Ammon's horn (tissue), 1 donor: ENCODE data around the gene PRSS33.

Experiments
- DNase-seq: peaks from one replicate; pipeline ENCODE4 v3.0.0-alpha.2; 2016; ENCODE audit warnings: low spot score

The PRSS33 gene

DNA sequence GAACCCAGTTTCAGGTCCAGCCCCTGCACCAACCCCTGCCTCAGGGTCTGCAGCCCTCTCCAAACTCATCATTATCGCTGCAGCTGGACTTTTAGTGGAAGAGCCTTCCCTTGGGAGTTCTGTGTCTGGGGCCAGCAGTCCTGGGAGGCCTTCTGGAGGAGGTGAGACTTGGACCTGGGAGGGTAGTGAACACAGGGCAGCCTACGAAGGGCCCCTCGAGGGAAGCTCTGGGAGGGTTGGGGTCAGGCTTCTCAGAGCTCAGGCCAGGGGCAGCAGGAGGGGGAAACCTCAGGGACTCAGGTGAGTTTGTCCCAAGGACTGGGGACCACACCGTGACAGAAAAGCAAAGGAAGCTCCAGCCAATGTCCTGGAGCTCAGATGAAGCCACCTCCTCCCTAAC, 46.2 kb downstream of the PRSS33 start:
- DNase-seq = no peak

DNA sequence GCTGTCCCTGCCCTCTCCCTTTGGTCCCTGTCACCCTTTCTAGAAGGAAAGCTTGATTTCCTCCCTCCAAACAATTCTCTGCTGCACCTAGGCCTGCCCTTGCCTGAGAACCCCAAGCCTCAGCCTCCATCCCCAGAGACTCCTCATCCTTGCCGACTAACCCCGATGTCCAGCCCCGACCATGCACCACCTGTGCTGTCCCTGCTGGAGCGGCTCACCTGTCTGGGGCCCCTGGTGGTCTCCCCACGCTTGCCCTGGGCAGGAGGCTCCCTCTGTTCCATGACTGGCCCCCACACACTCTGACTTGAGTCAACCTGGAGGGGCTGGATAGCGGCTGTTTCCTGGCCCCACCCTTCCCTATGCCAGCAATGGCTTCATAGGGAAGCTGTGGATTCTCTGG, 46.9 kb downstream of the PRSS33 start:
- no peak for DNase-seq

DNA sequence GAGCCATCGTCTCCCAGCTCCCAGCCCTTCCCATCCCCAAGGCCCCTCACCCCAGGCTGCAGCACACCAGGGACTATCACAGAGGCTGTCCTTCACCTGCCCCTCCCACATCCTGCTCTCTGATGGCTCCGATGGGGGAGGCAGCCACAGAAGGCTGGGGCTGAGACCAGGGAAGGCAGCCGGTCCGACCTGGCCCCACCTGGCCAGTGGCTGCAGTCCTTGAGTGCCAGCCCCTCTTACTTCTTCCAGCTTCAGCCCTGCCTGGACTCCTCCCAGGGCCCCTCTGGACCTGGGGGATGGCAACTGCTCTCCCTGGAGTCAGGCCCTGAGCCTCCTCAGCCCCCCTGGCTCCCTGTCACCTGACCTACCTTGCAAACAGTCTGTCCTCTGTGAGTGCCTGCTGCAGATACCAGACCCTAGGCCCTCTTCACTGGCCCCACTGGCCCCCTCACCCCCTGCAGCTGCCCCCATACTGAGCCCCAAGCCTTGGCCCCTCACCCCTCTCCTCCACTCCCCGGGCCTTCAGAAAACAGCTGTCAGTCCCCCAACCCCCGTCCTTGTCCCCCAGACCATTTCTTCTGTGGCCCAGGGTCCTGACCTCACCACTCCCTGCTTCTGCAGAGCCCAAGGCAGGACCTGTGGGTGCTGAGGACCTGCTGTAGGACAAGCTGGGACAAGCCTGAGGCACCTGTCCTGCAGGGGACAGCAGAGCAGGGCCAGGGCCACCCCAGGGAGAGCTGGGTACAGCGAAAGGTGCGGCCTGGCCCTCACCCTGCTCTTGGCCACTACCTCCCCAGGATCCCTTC, 47.5 kb downstream of the PRSS33 start:
- DNase-seq = no peak

DNA sequence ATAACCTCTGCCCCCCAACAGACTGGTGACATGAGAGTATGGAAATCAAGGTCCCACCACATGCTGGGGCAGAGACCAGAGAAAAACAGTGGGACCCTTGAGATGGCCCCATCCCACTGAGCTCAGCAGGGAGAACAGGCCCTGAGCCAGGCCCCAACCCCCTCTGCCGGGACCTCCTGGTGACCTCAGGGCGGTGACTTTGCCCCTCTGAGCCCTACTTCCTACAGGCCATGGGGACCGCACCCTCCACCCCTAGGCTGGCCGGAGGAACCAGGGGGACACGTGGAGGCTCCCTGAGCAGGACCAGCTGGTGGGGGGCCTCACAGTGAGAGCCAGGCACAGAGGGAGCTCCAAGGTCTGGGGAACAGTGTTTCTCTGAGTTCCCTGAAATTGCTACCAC, 48.7 kb downstream of the PRSS33 start:
- no peak for DNase-seq

DNA sequence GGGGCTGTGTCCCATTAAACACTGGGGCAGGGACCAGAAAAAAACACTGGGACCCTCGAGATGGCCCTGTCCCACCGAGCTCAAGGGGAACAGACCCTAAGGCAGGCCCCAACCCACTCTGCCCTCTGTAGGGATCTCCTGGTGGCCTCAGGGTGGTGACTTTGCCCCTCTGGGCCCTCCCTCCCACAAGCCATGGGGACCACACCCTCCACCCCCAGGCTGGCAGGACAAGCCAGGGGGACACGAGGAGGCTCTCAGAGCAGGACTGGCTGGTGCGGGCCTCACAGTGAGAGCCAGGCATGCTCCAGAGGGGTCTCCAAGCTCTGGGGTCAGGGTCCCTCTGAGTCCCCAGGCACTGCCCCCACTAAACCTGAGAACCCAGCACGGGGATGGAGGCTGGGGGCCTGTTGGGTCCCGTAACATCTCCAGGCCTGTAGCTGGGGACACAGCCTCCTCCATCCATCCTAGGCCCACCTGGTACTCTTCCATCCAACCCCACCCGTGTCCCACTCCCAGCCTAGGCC, 49.4 kb downstream of the PRSS33 start:
- DNase-seq = no peak

DNA sequence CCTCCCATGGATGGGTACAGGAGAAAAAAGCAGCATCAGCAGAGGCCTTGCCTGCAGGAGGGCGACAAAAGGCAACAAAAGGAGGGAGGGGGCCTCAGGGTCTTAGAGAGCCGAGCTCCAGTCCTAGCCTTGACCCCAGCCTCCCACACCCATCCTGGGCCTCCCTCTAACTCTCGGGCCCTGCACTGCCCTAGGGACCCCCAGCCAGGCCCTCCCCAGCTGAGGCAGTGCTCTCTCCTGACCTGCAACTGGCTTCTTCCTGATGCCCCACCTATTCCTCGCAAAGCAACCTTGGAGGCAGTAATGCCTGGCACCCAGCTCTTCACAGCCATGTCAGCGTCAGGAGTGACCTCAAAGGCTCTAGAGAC, 50.1 kb downstream of the PRSS33 start:
- DNase-seq = no peak

DNA sequence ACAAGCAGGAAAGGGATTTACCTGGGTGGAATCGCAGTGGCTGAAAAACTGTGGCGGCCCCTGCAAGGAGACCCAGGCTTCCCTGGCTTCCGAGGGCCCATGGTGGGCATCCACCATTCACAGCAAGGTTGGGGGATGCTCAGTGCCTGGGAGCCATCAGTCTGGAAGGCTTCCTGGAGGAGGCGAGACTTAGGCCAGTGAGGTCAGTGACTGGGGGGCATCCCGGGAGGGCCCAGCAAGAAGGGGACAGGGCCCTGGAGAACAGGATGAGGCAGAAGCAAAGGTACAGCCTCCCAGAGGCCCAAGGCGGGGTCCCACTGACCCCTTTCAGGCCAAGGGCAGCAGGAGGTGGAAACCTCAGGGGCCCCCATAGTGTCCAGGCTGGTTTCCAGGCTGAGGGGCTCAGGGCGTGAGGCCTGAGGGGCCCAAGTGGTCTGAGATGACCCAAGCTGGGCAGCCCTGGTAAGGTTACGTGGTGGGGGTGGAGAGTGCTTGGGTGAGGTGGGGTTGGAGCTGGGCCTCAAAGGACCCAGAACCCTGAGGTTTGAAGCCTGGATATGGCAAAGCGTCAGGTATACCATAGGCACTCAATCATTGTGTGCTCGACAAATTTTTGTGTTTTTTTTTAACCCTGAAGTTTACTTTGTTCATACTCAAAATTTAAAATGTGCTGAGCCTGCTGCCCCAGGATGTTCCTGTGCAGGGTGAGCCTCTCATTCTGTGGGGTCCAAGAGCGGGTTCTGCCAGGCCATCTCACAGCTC, 50.7 kb downstream of the PRSS33 start:
- no peak for DNase-seq

DNA sequence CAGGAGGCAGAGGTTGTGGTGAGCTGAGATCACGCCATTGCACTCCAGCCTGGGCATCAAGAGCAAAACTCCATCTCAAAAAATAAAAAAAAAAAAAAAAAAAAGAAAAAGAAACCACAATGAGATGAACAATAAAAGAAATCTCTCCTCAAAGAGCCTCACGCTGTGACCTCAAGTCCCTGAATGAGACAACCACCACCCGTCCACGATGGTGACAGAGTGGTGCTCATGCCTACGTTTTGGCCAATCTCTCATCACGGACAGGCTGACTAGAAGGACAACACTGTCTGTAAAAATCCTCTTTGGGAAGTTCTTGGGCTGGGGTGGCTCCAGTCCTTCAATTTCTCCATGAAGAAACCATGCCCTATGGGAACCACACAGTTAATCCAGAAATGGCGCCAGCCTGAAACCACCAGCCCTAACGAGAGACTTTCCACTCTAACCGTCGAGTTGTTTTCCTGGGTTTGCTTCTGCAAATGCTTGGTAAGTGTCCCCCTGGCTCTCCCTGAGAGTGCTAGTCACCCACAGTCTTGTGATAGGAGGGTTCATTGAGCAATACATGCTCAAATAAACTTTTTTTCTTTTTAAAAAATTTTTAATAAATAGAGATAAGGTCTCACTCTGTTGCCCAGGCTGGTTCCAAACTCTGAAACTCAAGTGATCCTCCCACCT, 52.4 kb downstream of the PRSS33 start:
- no peak for DNase-seq
